ENCODE data around the gene MBD3.
"Not testable (repeated sequence)": the region's sequence is repeated elsewhere in the genome, so short reads cannot be mapped to it uniquely, and the experiment has no call there.

The MBD3 gene

DNA sequence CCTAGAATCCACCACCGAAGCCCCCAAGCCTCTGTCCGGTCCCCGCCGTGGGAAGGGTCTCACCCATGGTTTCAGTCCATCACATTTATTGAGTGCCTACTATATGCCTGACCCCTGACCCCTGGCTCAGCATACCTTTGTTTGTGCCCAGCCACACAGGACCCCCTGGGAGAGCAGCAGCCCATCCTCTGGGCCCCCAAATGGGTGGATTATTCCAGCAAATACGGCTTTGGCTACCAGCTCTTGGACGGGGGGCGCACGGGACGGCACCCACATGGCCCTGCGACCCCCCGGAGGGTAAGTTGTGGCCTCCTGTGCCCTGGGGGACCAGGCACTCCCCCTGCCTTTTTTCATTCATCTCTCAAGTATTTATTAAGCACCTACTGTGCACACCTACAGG is 61.1 kb downstream of the MBD3 start:
- TF ChIP-seq CTCF (IDR thresholded peaks at IDR 0.05; ENCODE audit: low read length): no peak
- no peak for TF ChIP-seq EZH2 (IDR thresholded peaks at IDR 0.05; ENCODE audit: borderline replicate concordance, low read length)
- H3K9ac ChIP-seq (ENCODE audit: low read length): no peak overlapping the region
- H3K4me2 ChIP-seq (ENCODE audit: low read length): no peak overlapping the region
- H3K79me2 ChIP-seq (ENCODE audit: insufficient read depth, low read length): no peaks in the 10 kb centered on the region
- no peaks in the 10 kb centered on the region for H3K4me1 ChIP-seq (ENCODE audit: insufficient read depth, low read length, severe bottlenecking)
- H2AFZ ChIP-seq (ENCODE audit: low read length): no peak overlapping the region
- H3F3A ChIP-seq (ENCODE audit: insufficient read depth, low read length): no peaks in the 10 kb centered on the region
- no peak overlapping the region for H3K4me3 ChIP-seq (ENCODE audit: low read depth, low read length, poor library complexity, severe bottlenecking)
- H3K9me2 ChIP-seq (ENCODE audit: low read depth, low read length): no peaks in the 10 kb centered on the region
- H3K27me3 ChIP-seq (ENCODE audit: insufficient read depth, low read length): peaks cover 20% of the 10 kb centered on the region
- no peaks in the 10 kb centered on the region; the same call in 1 of the 2 replicates for H3K36me3 ChIP-seq (ENCODE audit: insufficient read depth, low read length)
- H3K9me3 ChIP-seq (ENCODE audit: low read length): no peaks in the 10 kb centered on the region
- no peaks in the 10 kb centered on the region for H4K20me1 ChIP-seq (ENCODE audit: insufficient read depth, low read length)
- no peak overlapping the region for H3K27ac ChIP-seq (ENCODE audit: low read depth, low read length, poor library complexity, severe bottlenecking)

- not testable (repeated sequence) for H4K20me1 ChIP-seq (ENCODE audit: insufficient read depth, low read length); H3K27ac ChIP-seq (ENCODE audit: low read depth, low read length, poor library complexity, severe bottlenecking); H3K4me1 ChIP-seq (ENCODE audit: insufficient read depth, low read length, severe bottlenecking); H3K36me3 ChIP-seq (ENCODE audit: insufficient read depth, low read length); H3K4me3 ChIP-seq (ENCODE audit: low read depth, low read length, poor library complexity, severe bottlenecking); H3K9ac ChIP-seq (ENCODE audit: low read length); H2AFZ ChIP-seq (ENCODE audit: low read length); H3K4me2 ChIP-seq (ENCODE audit: low read length); H3K9me2 ChIP-seq (ENCODE audit: low read depth, low read length); H3K9me3 ChIP-seq (ENCODE audit: low read length); H3K79me2 ChIP-seq (ENCODE audit: insufficient read depth, low read length); H3F3A ChIP-seq (ENCODE audit: insufficient read depth, low read length)
- H3K27me3 ChIP-seq (ENCODE audit: insufficient read depth, low read length): peaks cover 20% of the 10 kb centered on the region
These were observed 61.8 kb downstream of the MBD3 start for GRCh38 chr19:1530856-1531255.

DNA sequence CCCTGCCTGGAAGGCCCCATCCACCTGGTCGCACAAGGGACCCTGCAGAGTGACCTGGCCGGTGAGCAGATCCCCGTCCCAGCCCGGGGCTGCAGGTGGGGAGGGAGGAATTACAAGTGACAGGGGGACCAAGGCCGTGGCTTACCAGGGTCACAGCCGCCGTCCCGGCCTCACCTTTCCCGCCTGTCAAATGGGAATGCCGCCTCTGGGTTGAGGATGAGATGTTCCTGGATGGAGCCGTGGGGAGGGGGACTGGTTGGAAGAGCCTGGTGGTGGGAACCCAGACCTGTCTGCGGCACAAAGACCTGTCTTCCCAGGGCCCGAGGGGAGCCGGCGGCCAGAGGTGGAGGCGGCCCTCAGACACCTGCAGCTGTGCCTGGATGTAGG is 63.2 kb downstream of the MBD3 start:
- no peak overlapping the region for H2AFZ ChIP-seq (ENCODE audit: low read length)
- H3K27me3 ChIP-seq (ENCODE audit: insufficient read depth, low read length): peaks cover 11% of the 10 kb centered on the region; the same call in 1 of the 2 replicates
- no peak overlapping the region for H3K9ac ChIP-seq (ENCODE audit: low read length)
- H3K9me2 ChIP-seq (ENCODE audit: low read depth, low read length): no peaks in the 10 kb centered on the region
- H4K20me1 ChIP-seq (ENCODE audit: insufficient read depth, low read length): no peaks in the 10 kb centered on the region
- H3F3A ChIP-seq (ENCODE audit: insufficient read depth, low read length): no peaks in the 10 kb centered on the region
- no peaks in the 10 kb centered on the region for H3K4me1 ChIP-seq (ENCODE audit: insufficient read depth, low read length, severe bottlenecking)
- H3K36me3 ChIP-seq (ENCODE audit: insufficient read depth, low read length): no peaks in the 10 kb centered on the region
- TF ChIP-seq EZH2 (IDR thresholded peaks at IDR 0.05; ENCODE audit: borderline replicate concordance, low read length) (no peak), CTCF (IDR thresholded peaks at IDR 0.05; ENCODE audit: low read length) (no peak)
- no peak overlapping the region for H3K4me3 ChIP-seq (ENCODE audit: low read depth, low read length, poor library complexity, severe bottlenecking)
- H3K79me2 ChIP-seq (ENCODE audit: insufficient read depth, low read length): no peaks in the 10 kb centered on the region
- H3K4me2 ChIP-seq (ENCODE audit: low read length): no peak overlapping the region
- no peaks in the 10 kb centered on the region for H3K9me3 ChIP-seq (ENCODE audit: low read length)
- H3K27ac ChIP-seq (ENCODE audit: low read depth, low read length, poor library complexity, severe bottlenecking): no peak overlapping the region

GRCh38 chr19:1528596-1529429 is 63.9 kb downstream of the MBD3 start:
- no peak overlapping the region for H3K4me2 ChIP-seq (ENCODE audit: low read length)
- no peak overlapping the region for H3K9ac ChIP-seq (ENCODE audit: low read length)
- H3K9me3 ChIP-seq (ENCODE audit: low read length): no peaks in the 10 kb centered on the region
- H3K4me1 ChIP-seq (ENCODE audit: insufficient read depth, low read length, severe bottlenecking): no peaks in the 10 kb centered on the region
- H4K20me1 ChIP-seq (ENCODE audit: insufficient read depth, low read length): no peaks in the 10 kb centered on the region
- H3F3A ChIP-seq (ENCODE audit: insufficient read depth, low read length): no peaks in the 10 kb centered on the region
- H3K27ac ChIP-seq (ENCODE audit: low read depth, low read length, poor library complexity, severe bottlenecking): no peak overlapping the region
- H3K79me2 ChIP-seq (ENCODE audit: insufficient read depth, low read length): no peaks in the 10 kb centered on the region
- H3K4me3 ChIP-seq (ENCODE audit: low read depth, low read length, poor library complexity, severe bottlenecking): no peak overlapping the region
- no peaks in the 10 kb centered on the region for H3K36me3 ChIP-seq (ENCODE audit: insufficient read depth, low read length)
- peaks cover 11% of the 10 kb centered on the region; the same call in 1 of the 2 replicates for H3K27me3 ChIP-seq (ENCODE audit: insufficient read depth, low read length)
- TF ChIP-seq EZH2 (IDR thresholded peaks at IDR 0.05; ENCODE audit: borderline replicate concordance, low read length) (no peak), CTCF (IDR thresholded peaks at IDR 0.05; ENCODE audit: low read length) (no peak)
- H3K9me2 ChIP-seq (ENCODE audit: low read depth, low read length): no peaks in the 10 kb centered on the region
- H2AFZ ChIP-seq (ENCODE audit: low read length): no peak overlapping the region

All from OCI-LY1 (cell line).